Lower leg skin (tissue), 3 donors: ENCODE results near the gene CACNA1D.

Experiments used
- CTCF ChIP-seq, 3 donors: fragments of 450-650 bp; IDR thresholded peaks; one replicate each; pipeline ENCODE4 v1.5.1; 2016; ENCODE audit warnings: antibody characterized with exemption in 3 of 3, mild to moderate bottlenecking in 3 of 3, moderate library complexity in 2 of 3
- POLR2A ChIP-seq, 2 donors: fragments of 450-650 bp; IDR thresholded peaks; one replicate each; pipeline ENCODE4 v1.6.1; 2016 to 2017; ENCODE audit warnings: antibody characterized with exemption in 2 of 2, mild to moderate bottlenecking in 1 of 2, moderate library complexity in 1 of 2

GRCh38 chr3:53550005-53550620 is 55.7 kb downstream of the CACNA1D start:
- TF ChIP-seq CTCF (IDR thresholded peaks at IDR 0.05) (no peak), POLR2A (IDR thresholded peaks at IDR 0.05) (no peak)
